ENCODE data around the gene NSFL1C. TPM values are rescaled to one million over a fixed set of nuclear protein-coding genes. Genes with fewer than 3 reads are reported as not detected.

The NSFL1C gene
- total and polyA plus RNA-seq, 2 experiments from 2014 or later = 22.2 to 84.2 TPM

DNA sequence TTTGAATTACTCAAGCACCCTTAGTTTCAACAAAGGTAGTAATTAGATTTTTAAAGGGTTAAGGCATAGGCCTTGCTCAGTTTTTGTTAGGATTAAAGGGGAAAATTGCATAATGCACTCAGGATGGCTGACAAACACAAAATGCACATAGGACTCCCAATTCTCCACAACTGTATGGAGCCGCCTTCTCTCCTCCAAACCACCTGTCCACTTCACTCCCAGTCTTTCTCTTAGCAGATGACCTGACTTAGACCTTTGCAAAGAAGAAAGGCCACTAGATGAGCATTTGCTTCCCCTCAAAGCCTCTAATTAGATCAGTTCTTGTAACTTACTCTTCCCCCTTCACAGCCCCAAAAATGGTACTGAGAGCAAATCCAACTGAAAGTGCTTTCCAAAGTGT is 20.1 kb downstream of the NSFL1C start:
- Histone ChIP-seq H3K36me3 (ENCODE audit: low read depth) (peaks cover 65% of the 10 kb centered on the region), H3K9me2 (ENCODE audit: insufficient read depth) (no peaks in the 10 kb centered on the region), H3K4me1 (ENCODE audit: insufficient read depth) (no peaks in the 10 kb centered on the region), H2AFZ (no peak overlapping the region), H4K20me1 (ENCODE audit: insufficient read depth) (no peaks in the 10 kb centered on the region), H3K9ac (no peak overlapping the region), H3K27me3 (replicated peaks; ENCODE audit: insufficient read depth) (no peaks in the 10 kb centered on the region), H3F3A (ENCODE audit: insufficient read depth) (peaks cover 3% of the 10 kb centered on the region; the same call in 1 of the 2 replicates), H3K79me2 (ENCODE audit: insufficient read depth) (no peaks in the 10 kb centered on the region), H3K27ac (no peak overlapping the region), H3K4me2 (ENCODE audit: unreplicated experiment) (no peak overlapping the region), H3K9me3 (ENCODE audit: low read depth) (no peaks in the 10 kb centered on the region), H3K4me3 (no peak overlapping the region)
- DNase-seq = no peak
- no peak for TF ChIP-seq EZH2 (IDR thresholded peaks at IDR 0.05; ENCODE audit: insufficient read depth, poor library complexity, severe bottlenecking)
- TF ChIP-seq EZH2phosphoT487 (IDR thresholded peaks at IDR 0.05; ENCODE audit: insufficient read depth, low read depth) = no peak
- in situ Hi-C loops (cut with MboI) = no loop called here
- 96 to 100% methylated on average over 1 of the region's 1 CpG for WGBS, 2 experiments (ENCODE audit: low coverage in 1 of 2, low lambda C conversion rate in 2 of 2, missing lambda C conversion rate in 2 of 2)

DNA sequence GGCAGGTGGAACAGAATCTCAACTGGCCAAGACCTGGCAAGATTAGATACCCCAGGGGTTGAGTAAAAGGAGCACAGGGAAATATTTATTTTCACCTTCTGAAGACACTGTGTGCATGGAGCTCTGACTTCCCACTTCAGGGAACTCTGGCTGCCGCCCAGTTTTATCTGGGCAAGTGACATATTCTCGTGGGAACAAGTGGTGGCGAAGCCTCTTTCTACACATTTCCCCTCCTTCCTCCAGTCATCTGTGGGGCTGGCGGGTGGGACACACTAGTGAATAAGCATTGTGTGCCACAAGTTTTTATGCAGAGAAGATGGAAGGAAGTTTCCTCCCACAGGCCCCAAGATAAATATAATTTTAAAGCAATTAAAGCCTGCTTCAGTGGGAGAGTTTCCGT is 23.6 kb downstream of the NSFL1C start:
- H2AFZ ChIP-seq = no peak overlapping the region
- no peaks in the 10 kb centered on the region for H3K9me2 ChIP-seq (ENCODE audit: insufficient read depth)
- peaks cover 3% of the 10 kb centered on the region; the same call in 1 of the 2 replicates for H3F3A ChIP-seq (ENCODE audit: insufficient read depth)
- H3K4me2 ChIP-seq (ENCODE audit: unreplicated experiment) = no peak overlapping the region
- no peak overlapping the region for H3K27ac ChIP-seq
- no peak overlapping the region for H3K4me3 ChIP-seq
- H3K4me1 ChIP-seq (ENCODE audit: insufficient read depth) = no peaks in the 10 kb centered on the region
- H3K9me3 ChIP-seq (ENCODE audit: low read depth) = no peaks in the 10 kb centered on the region
- H3K27me3 ChIP-seq (replicated peaks; ENCODE audit: insufficient read depth) = no peaks in the 10 kb centered on the region
- no peaks in the 10 kb centered on the region for H3K79me2 ChIP-seq (ENCODE audit: insufficient read depth)
- in situ Hi-C loops (cut with MboI) = no loop called here
- DNase-seq = no peak
- no peaks in the 10 kb centered on the region for H4K20me1 ChIP-seq (ENCODE audit: insufficient read depth)
- H3K36me3 ChIP-seq (ENCODE audit: low read depth) = peaks cover 32% of the 10 kb centered on the region
- H3K9ac ChIP-seq = no peak overlapping the region
- 91 to 93% methylated on average over 5 of the region's 5 CpGs for WGBS, 2 experiments (ENCODE audit: low coverage in 1 of 2, low lambda C conversion rate in 2 of 2, missing lambda C conversion rate in 2 of 2)
- no peak for TF ChIP-seq EZH2phosphoT487 (IDR thresholded peaks at IDR 0.05; ENCODE audit: insufficient read depth, low read depth)
- TF ChIP-seq EZH2 (IDR thresholded peaks at IDR 0.05; ENCODE audit: insufficient read depth, poor library complexity, severe bottlenecking) = no peak

- H3K9ac ChIP-seq = no peak overlapping the region
- H2AFZ ChIP-seq = no peak overlapping the region
- no peaks in the 10 kb centered on the region for H3K79me2 ChIP-seq (ENCODE audit: insufficient read depth)
- H3K4me2 ChIP-seq (ENCODE audit: unreplicated experiment) = no peak overlapping the region
- no peaks in the 10 kb centered on the region for H3K4me1 ChIP-seq (ENCODE audit: insufficient read depth)
- H3K9me3 ChIP-seq (ENCODE audit: low read depth) = no peaks in the 10 kb centered on the region
- H3K36me3 ChIP-seq (ENCODE audit: low read depth) = peaks cover 30% of the 10 kb centered on the region
- no peaks in the 10 kb centered on the region for H3K27me3 ChIP-seq (replicated peaks; ENCODE audit: insufficient read depth)
- H3F3A ChIP-seq (ENCODE audit: insufficient read depth) = peaks cover 3% of the 10 kb centered on the region; the same call in 1 of the 2 replicates
- H4K20me1 ChIP-seq (ENCODE audit: insufficient read depth) = no peaks in the 10 kb centered on the region
- H3K4me3 ChIP-seq = no peak overlapping the region
- 96 to 100% methylated on average over 2 of the region's 2 CpGs for WGBS, 2 experiments (ENCODE audit: low coverage in 1 of 2, low lambda C conversion rate in 2 of 2, missing lambda C conversion rate in 2 of 2)
- no peak overlapping the region for H3K27ac ChIP-seq
- no peak for TF ChIP-seq EZH2 (IDR thresholded peaks at IDR 0.05; ENCODE audit: insufficient read depth, poor library complexity, severe bottlenecking)
- no peak for TF ChIP-seq EZH2phosphoT487 (IDR thresholded peaks at IDR 0.05; ENCODE audit: insufficient read depth, low read depth)
- H3K9me2 ChIP-seq (ENCODE audit: insufficient read depth) = no peaks in the 10 kb centered on the region
- in situ Hi-C loops (cut with MboI) = no loop called here
- no peak for DNase-seq
Observed at GRCh38 chr20:1442304-1442703, 24.3 kb downstream of the NSFL1C start.

- TF ChIP-seq EZH2 (IDR thresholded peaks at IDR 0.05; ENCODE audit: insufficient read depth, poor library complexity, severe bottlenecking) (no peak), EZH2phosphoT487 (IDR thresholded peaks at IDR 0.05; ENCODE audit: insufficient read depth, low read depth) (no peak)
- in situ Hi-C loops (cut with MboI) = no loop called here
- Histone ChIP-seq H3K4me2 (ENCODE audit: unreplicated experiment) (no peak overlapping the region), H3K79me2 (ENCODE audit: insufficient read depth) (no peaks in the 10 kb centered on the region), H3K4me1 (ENCODE audit: insufficient read depth) (no peaks in the 10 kb centered on the region), H3K4me3 (no peak overlapping the region), H3F3A (ENCODE audit: insufficient read depth) (peaks cover 3% of the 10 kb centered on the region), H3K9me2 (ENCODE audit: insufficient read depth) (no peaks in the 10 kb centered on the region), H3K27me3 (replicated peaks; ENCODE audit: insufficient read depth) (no peaks in the 10 kb centered on the region), H3K36me3 (ENCODE audit: low read depth) (peaks cover 28% of the 10 kb centered on the region), H3K9ac (no peak overlapping the region), H2AFZ (no peak overlapping the region), H3K27ac (no peak overlapping the region), H4K20me1 (ENCODE audit: insufficient read depth) (no peaks in the 10 kb centered on the region), H3K9me3 (ENCODE audit: low read depth) (no peaks in the 10 kb centered on the region)
- WGBS, 2 experiments (ENCODE audit: low coverage in 1 of 2, low lambda C conversion rate in 2 of 2, missing lambda C conversion rate in 2 of 2) = 94 to 95% methylated on average over 3 of the region's 3 CpGs
- DNase-seq = no peak
Observed at GRCh38 chr20:1441133-1441532, 25.5 kb downstream of the NSFL1C start.

- Histone ChIP-seq H3K4me1 (ENCODE audit: insufficient read depth) (peaks cover 3% of the 10 kb centered on the region; the same call in 1 of the 2 replicates), H3F3A (ENCODE audit: insufficient read depth) (peaks cover 3% of the 10 kb centered on the region), H3K9ac (no peak overlapping the region), H3K4me3 (no peak overlapping the region), H2AFZ (no peak overlapping the region), H3K36me3 (ENCODE audit: low read depth) (peaks cover 19% of the 10 kb centered on the region), H3K27ac (no peak overlapping the region), H4K20me1 (ENCODE audit: insufficient read depth) (no peaks in the 10 kb centered on the region), H3K27me3 (replicated peaks; ENCODE audit: insufficient read depth) (no peaks in the 10 kb centered on the region), H3K79me2 (ENCODE audit: insufficient read depth) (no peaks in the 10 kb centered on the region), H3K4me2 (ENCODE audit: unreplicated experiment) (no peak overlapping the region), H3K9me2 (ENCODE audit: insufficient read depth) (no peaks in the 10 kb centered on the region), H3K9me3 (ENCODE audit: low read depth) (no peaks in the 10 kb centered on the region)
- in situ Hi-C loops (cut with MboI) = no loop called here
- peak; percentile 51 for DNase-seq
- 73 to 78% methylated on average over 6 of the region's 6 CpGs for WGBS, 2 experiments (ENCODE audit: low coverage in 1 of 2, low lambda C conversion rate in 2 of 2, missing lambda C conversion rate in 2 of 2)
- TF ChIP-seq EZH2phosphoT487 (IDR thresholded peaks at IDR 0.05; ENCODE audit: insufficient read depth, low read depth) = no peak
- TF ChIP-seq EZH2 (IDR thresholded peaks at IDR 0.05; ENCODE audit: insufficient read depth, poor library complexity, severe bottlenecking) = no peak
Observed at GRCh38 chr20:1440024-1440423, 26.6 kb downstream of the NSFL1C start.

Measured in GM23248 (cell line).